ENCODE results near the gene DNAH2. TPM values are rescaled to one million over a fixed set of nuclear protein-coding genes. Genes with fewer than 3 reads are reported as not detected.

Gene DNAH2
- total and polyA plus RNA-seq, 2 of the 4 experiments (the other 2 are of a cell fraction) = under 0.01 to 0.02 TPM

- Histone ChIP-seq H3K9me1 (ENCODE audit: insufficient read depth, low read length) (no peaks in the 10 kb centered on the region), H3K79me1 (ENCODE audit: low read depth in 1 of 2, low read length in 2 of 2) (no peaks in the 10 kb centered on the region), H2BK120ac (ENCODE audit: low read depth, low read length) (no peak overlapping the region), H3K4me1 (ENCODE audit: control insufficient read depth, insufficient read depth, low read length) (peaks cover 3% of the 10 kb centered on the region; the same call in 1 of the 2 replicates), H2AFZ (replicated peaks; ENCODE audit: low read length, poor library complexity) (no peak overlapping the region), H4K20me1 (ENCODE audit: insufficient read depth, low read length) (no peaks in the 10 kb centered on the region), H3K56ac (ENCODE audit: extremely low read depth, insufficient read depth, low read length) (no peak overlapping the region), H4K5ac (ENCODE audit: low read depth, low read length) (no peak overlapping the region), H3K9me3 (ENCODE audit: control insufficient read depth, insufficient read depth, low read length) (no peaks in the 10 kb centered on the region), H3K27me3 (ENCODE audit: control insufficient read depth, insufficient read depth, low read length) (peaks cover 52% of the 10 kb centered on the region), H3K4ac (ENCODE audit: low read depth, low read length) (no peak overlapping the region), H3K4me3 (ENCODE audit: insufficient read depth, low read depth, low read length) (no peak overlapping the region), H4K91ac (ENCODE audit: insufficient read depth, low read depth, low read length) (no peak overlapping the region), H3K36me3 (ENCODE audit: control insufficient read depth, insufficient read depth, low read length) (peaks cover 2% of the 10 kb centered on the region; the same call in 1 of the 2 replicates), H3K18ac (ENCODE audit: low read depth, low read length) (no peak overlapping the region), H2BK20ac (ENCODE audit: low read depth, low read length) (no peak overlapping the region), H4K8ac (ENCODE audit: low read depth in 2 of 2, low read length in 2 of 2) (no peak overlapping the region), H2BK5ac (ENCODE audit: low read depth, low read length, poor library complexity, severe bottlenecking) (no peak overlapping the region), H3K4me2 (ENCODE audit: low read depth, low read length) (no peak overlapping the region), H2AK5ac (ENCODE audit: low read depth, low read length) (no peak overlapping the region), H2BK15ac (ENCODE audit: low read depth, low read length) (no peak overlapping the region), H3K14ac (replicated peaks; ENCODE audit: low read depth, low read length) (no peak overlapping the region), H3K23ac (ENCODE audit: low read depth, low read length) (no peak overlapping the region), H2AK9ac (replicated peaks; ENCODE audit: low read depth, low read length, poor library complexity) (no peak overlapping the region), H3K27ac (ENCODE audit: insufficient read depth, low read length) (no peak overlapping the region), H3K9ac (ENCODE audit: low read depth, low read length) (no peak overlapping the region)
- ATAC-seq (ENCODE audit: low read depth) = no peak
- DNase-seq = no peak
- dilution Hi-C loops (cut with HindIII; ENCODE audit: low sequenced_read_pairs, unreplicated experiment) = no loop called here
- in situ Hi-C loops (cut with MboI; ENCODE audit: low sequenced_read_pairs) = no loop called here
- ChIA-PET CTCF (interaction anchor here (1.0 kb wide), 1 partner anchor 74 kb away, joined by 3 read pairs; no protein-coding TSS in a partner anchor), POLR2A (ENCODE audit: unreplicated experiment) (no interaction called here)
- intact Hi-C loops (cut with micrococcal nuclease) = no loop called here
- no TSS peak for BruUV-seq (replicated peaks)
- no CpG with 5 or more reads among the region's 3 CpGs for WGBS, 2 experiments (ENCODE audit: extremely low coverage in 2 of 2, insufficient read length in 1 of 2)
- TF ChIP-seq CTCF (conservative IDR thresholded peaks at IDR 0.05; ENCODE audit: low read depth, low read length) (no peak), MAFK (IDR thresholded peaks at IDR 0.05; ENCODE audit: low read depth, low read length) (no peak)
Measured at GRCh38 chr17:7706631-7707354, 10.8 kb upstream of the DNAH2 start.
